ENCODE data around the gene KATNAL1. TPM values are rescaled to one million over a fixed set of nuclear protein-coding genes. Genes with fewer than 3 reads are reported as not detected.

Gene KATNAL1
- total RNA-seq, 2 donors from 2014 or later = 12.8 to 16.4 TPM

DNA sequence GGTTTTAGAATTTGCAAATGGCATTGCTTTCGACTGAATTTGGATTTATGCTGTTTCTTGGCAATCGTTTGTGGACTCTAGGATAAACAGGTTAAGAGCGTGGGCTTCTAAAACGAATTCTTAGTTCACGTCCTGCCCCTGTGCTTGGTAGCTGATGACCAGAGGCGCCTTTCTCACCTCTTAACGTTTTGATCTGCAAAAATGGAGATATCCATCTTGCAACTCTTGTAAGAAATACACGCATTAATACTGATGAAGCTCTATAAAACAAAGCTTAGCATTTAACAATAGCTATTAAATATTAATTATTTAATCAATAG, 580 bp upstream of the KATNAL1 start:
- Histone ChIP-seq H3K9me3 (no peaks in the 10 kb centered on the region), H3K27ac (peak overlapping the region; percentile 89), H3K27me3 (replicated peaks; ENCODE audit: insufficient read depth) (no peaks in the 10 kb centered on the region), H3K4me1 (replicated peaks) (no peaks in the 10 kb centered on the region), H3K4me3 (peak overlapping the region; percentile 95 to 98), H3K36me3 (no peaks in the 10 kb centered on the region)
- intact Hi-C loops (cut with DNase I) = loop anchor here (5.0 to 10.0 kb wide), 5 partner anchors 34 to 854 kb away; partner anchors contain the start of genes HSPH1, UBE2L5 and USPL1
- 20% methylated on average over 8 of the region's 8 CpGs for WGBS
- DNase-seq (ENCODE audit: low spot score) = no peak
- no peak for TF ChIP-seq POLR2A (IDR thresholded peaks at IDR 0.05)
- TF ChIP-seq, protein P1, sequence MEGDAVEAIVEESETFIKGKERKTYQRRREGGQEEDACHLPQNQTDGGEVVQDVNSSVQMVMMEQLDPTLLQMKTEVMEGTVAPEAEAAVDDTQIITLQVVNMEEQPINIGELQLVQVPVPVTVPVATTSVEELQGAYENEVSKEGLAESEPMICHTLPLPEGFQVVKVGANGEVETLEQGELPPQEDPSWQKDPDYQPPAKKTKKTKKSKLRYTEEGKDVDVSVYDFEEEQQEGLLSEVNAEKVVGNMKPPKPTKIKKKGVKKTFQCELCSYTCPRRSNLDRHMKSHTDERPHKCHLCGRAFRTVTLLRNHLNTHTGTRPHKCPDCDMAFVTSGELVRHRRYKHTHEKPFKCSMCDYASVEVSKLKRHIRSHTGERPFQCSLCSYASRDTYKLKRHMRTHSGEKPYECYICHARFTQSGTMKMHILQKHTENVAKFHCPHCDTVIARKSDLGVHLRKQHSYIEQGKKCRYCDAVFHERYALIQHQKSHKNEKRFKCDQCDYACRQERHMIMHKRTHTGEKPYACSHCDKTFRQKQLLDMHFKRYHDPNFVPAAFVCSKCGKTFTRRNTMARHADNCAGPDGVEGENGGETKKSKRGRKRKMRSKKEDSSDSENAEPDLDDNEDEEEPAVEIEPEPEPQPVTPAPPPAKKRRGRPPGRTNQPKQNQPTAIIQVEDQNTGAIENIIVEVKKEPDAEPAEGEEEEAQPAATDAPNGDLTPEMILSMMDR (IDR thresholded peaks at IDR 0.05) = no peak
- TF ChIP-seq POLR2AphosphoS5 (IDR thresholded peaks at IDR 0.05) = no peak

DNA sequence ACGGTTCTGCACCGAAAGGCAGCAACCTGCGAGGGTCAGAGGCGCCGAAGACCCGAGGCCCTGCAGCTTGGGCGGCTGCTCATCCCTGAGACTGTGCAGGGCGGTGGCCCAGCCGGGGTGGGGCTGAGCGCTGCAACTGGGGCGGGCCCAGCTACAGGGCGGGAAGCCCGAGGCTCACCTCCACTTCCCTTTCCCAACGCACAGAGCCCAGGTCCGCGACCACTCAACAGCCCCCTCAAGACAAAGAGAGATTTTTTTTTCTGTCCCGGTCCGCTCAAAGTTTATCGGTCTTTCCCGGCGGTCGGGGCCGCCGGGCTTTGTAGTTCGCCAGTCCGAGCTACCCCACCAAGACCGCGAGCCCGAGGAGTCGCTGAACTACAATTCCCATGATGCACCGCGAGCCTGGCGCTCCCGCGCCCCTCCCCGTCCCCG, 573 bp downstream of the KATNAL1 start:
- Histone ChIP-seq H3K4me1 (replicated peaks) (no peaks in the 10 kb centered on the region), H3K27me3 (replicated peaks; ENCODE audit: insufficient read depth) (no peaks in the 10 kb centered on the region), H3K27ac (peak overlapping the region; percentile 89), H3K4me3 (peak overlapping the region; percentile 95 to 98), H3K36me3 (no peaks in the 10 kb centered on the region), H3K9me3 (no peaks in the 10 kb centered on the region)
- 1% methylated on average over 37 of the region's 37 CpGs for WGBS
- TF ChIP-seq, protein P1 (IDR thresholded peaks at IDR 0.05) = no peak
- TF ChIP-seq POLR2A (IDR thresholded peaks at IDR 0.05) (no peak), POLR2AphosphoS5 (IDR thresholded peaks at IDR 0.05) (peak; percentile 49)
- DNase-seq (ENCODE audit: low spot score) = peak; percentile 93
- intact Hi-C loops (cut with DNase I) = loop anchor here (5.0 to 10.0 kb wide), 5 partner anchors 36 to 856 kb away; partner anchors contain the start of genes HSPH1, UBE2L5 and USPL1

- intact Hi-C loops (cut with DNase I) = loop anchor here (5.0 to 10.0 kb wide), 5 partner anchors 37 to 857 kb away; partner anchors contain the start of genes HSPH1, UBE2L5 and USPL1
- no peak for DNase-seq (ENCODE audit: low spot score)
- no peaks in the 10 kb centered on the region for H3K27me3 ChIP-seq (replicated peaks; ENCODE audit: insufficient read depth)
- H3K27ac ChIP-seq = no peak overlapping the region
- H3K4me1 ChIP-seq (replicated peaks) = no peaks in the 10 kb centered on the region
- 97% methylated on average over 1 of the region's 1 CpG for WGBS
- H3K4me3 ChIP-seq = no peak overlapping the region
- TF ChIP-seq POLR2AphosphoS5 (IDR thresholded peaks at IDR 0.05) = no peak
- no peak for TF ChIP-seq POLR2A (IDR thresholded peaks at IDR 0.05)
- TF ChIP-seq, protein P1 (IDR thresholded peaks at IDR 0.05) = no peak
- no peaks in the 10 kb centered on the region for H3K9me3 ChIP-seq
- H3K36me3 ChIP-seq = no peaks in the 10 kb centered on the region
These were observed 1.8 kb downstream of the KATNAL1 start for GRCh38 chr13:30305456-30305970.

GRCh38 chr13:30303269-30303668, 4.1 kb downstream of the KATNAL1 start:
- no peak for DNase-seq (ENCODE audit: low spot score)
- H3K27me3 ChIP-seq (replicated peaks; ENCODE audit: insufficient read depth) = no peaks in the 10 kb centered on the region
- H3K4me3 ChIP-seq = no peak overlapping the region
- H3K27ac ChIP-seq = no peak overlapping the region
- H3K9me3 ChIP-seq = no peaks in the 10 kb centered on the region
- no peaks in the 10 kb centered on the region for H3K36me3 ChIP-seq
- no peaks in the 10 kb centered on the region for H3K4me1 ChIP-seq (replicated peaks)
- 60% methylated on average over 1 of the region's 1 CpG for WGBS
- intact Hi-C loops (cut with DNase I) = loop anchor here (10.0 kb wide), 1 partner anchor 122 kb away; the partner anchor contains the start of gene UBE2L5
- TF ChIP-seq POLR2AphosphoS5 (IDR thresholded peaks at IDR 0.05) = no peak
- no peak for TF ChIP-seq POLR2A (IDR thresholded peaks at IDR 0.05)
- TF ChIP-seq, protein P1 (IDR thresholded peaks at IDR 0.05) = no peak

DNA sequence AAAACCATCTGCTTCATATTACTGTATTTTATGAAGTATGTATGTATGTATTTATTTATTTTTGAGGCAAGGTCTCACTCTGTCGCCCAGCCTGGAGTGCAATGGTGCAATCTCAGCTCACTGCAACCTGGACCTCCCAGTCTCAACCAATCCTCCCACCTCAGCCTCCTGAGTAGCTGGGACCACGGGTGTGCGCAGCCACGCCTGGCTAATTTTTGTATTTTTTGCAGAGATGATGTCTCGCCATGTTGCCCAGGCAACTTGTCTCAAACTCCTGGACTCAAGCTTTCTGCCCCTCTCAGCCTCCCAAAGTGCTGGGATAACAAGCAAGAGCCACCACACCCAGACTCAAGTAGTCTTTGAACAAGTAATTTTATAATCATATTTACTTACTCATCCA, 5.5 kb downstream of the KATNAL1 start:
- no peak overlapping the region for H3K4me3 ChIP-seq
- no peak overlapping the region for H3K27ac ChIP-seq
- no peaks in the 10 kb centered on the region for H3K27me3 ChIP-seq (replicated peaks; ENCODE audit: insufficient read depth)
- H3K9me3 ChIP-seq = no peaks in the 10 kb centered on the region
- WGBS = 91% methylated on average over 5 of the region's 5 CpGs
- intact Hi-C loops (cut with DNase I) = loop anchor here (10.0 kb wide), 1 partner anchor 123 kb away; the partner anchor contains the start of gene UBE2L5
- DNase-seq (ENCODE audit: low spot score) = no peak
- no peaks in the 10 kb centered on the region for H3K36me3 ChIP-seq
- TF ChIP-seq, protein P1 (IDR thresholded peaks at IDR 0.05) = no peak
- TF ChIP-seq POLR2A (IDR thresholded peaks at IDR 0.05) (no peak), POLR2AphosphoS5 (IDR thresholded peaks at IDR 0.05) (no peak)
- no peaks in the 10 kb centered on the region for H3K4me1 ChIP-seq (replicated peaks)

All from prostate gland (tissue), 2 donors.